DOHH2 (cell line): Measurements from ENCODE around the gene LPIN3.

ENCODE experiments used
- EZH2phosphoT487 ChIP-seq: fragments of 200-600 bp; sonication (generic); IDR thresholded peaks from 2 replicates; pipeline ENCODE4 v1.6.1; 2017; ENCODE audit warnings: borderline replicate concordance, mild to moderate bottlenecking, antibody characterized with exemption, low read length, moderate library complexity, mixed read lengths
- TF ChIP-seq, protein P1 (sequence below): fragments of 200-600 bp; sonication (generic); IDR thresholded peaks from one replicate; pipeline ENCODE4 v1.5.1; 2014; ENCODE audit warnings: antibody characterized with exemption, mild to moderate bottlenecking, low read depth, low read length; ENCODE audit not compliant: poor library complexity, severe bottlenecking

DNA sequence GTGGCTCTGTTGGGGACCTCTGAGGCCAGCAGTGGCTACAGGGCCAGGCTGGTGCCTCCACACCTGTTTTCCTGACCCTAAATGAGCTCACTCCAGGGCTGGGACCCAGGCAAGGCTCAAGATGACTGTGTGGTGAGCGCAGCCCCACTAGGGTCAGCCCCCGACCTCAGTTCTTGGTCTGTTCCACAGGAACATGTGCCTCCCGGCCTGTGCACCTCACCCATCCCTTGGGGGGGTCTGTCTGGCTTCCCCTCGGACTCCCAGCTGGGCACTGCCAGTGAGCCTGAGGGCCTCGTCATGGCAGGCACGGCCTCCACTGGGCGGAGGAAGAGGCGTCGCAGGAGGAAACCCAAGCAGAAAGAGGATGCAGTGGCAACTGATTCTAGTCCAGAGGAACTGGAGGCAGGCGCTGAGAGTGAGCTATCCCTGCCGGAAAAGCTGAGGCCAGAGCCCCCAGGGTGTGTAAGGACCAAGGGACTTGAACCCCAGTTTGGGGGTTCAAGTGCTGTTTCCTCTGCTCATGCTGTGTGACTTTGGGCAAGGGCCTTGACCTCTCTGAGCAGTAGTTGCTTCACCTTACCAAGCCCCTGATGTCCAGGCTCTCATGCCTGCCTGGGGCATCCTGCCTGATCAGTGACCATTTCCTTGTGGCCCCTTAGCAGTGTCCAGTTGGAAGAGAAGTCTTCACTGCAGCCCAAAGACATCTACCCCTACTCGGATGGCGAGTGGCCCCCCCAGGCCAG lies 8.0 kb downstream of the LPIN3 start:
- TF ChIP-seq, protein P1, sequence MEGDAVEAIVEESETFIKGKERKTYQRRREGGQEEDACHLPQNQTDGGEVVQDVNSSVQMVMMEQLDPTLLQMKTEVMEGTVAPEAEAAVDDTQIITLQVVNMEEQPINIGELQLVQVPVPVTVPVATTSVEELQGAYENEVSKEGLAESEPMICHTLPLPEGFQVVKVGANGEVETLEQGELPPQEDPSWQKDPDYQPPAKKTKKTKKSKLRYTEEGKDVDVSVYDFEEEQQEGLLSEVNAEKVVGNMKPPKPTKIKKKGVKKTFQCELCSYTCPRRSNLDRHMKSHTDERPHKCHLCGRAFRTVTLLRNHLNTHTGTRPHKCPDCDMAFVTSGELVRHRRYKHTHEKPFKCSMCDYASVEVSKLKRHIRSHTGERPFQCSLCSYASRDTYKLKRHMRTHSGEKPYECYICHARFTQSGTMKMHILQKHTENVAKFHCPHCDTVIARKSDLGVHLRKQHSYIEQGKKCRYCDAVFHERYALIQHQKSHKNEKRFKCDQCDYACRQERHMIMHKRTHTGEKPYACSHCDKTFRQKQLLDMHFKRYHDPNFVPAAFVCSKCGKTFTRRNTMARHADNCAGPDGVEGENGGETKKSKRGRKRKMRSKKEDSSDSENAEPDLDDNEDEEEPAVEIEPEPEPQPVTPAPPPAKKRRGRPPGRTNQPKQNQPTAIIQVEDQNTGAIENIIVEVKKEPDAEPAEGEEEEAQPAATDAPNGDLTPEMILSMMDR = no peak
- no peak for TF ChIP-seq EZH2phosphoT487
